ENCODE results near the gene NHS. TPM values are rescaled to one million over a fixed set of nuclear protein-coding genes. Genes with fewer than 3 reads are reported as not detected.
"Not testable (repeated sequence)": the region's sequence is repeated elsewhere in the genome, so short reads cannot be mapped to it uniquely, and the experiment has no call there.

Gene NHS
- total RNA-seq, 1 experiment from 2014 or later = 0.23 TPM

DNA sequence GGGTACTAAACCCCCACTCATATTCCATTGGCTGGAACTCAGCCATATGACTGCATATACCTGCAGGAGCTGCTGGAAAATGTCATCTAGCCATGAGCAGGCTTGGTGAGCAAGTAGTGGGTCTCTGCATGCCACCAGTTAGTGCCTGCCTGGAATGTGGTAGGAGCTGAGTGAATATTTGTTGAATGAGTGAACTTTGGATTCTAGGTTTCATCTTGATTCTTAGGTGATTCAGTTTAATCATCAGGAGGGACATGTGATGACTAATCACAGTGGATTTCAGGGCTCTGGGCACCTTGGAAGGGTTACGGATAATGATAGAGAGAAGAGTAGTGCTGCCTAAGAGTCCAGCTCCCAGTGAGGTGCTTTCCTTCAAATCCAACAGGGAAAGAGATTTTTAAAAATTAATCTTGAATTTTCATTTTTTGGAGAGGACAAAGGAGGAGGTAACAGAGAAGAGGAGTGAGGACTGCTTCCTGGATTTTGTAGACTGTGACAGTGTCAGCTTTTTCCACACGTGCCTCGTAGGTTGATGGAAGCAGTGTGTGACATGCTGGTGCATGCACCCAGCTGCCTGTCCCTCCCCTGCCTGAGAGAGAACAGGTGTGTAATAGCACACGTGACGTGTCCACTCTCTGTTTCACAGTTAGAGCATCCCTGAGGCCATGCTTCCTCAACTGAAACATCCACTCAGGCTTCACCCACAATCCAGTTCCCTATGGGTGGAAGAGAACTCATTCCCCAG is 30.4 kb downstream of the NHS start:
- DNase-seq (ENCODE audit: low read depth) = no peak

DNA sequence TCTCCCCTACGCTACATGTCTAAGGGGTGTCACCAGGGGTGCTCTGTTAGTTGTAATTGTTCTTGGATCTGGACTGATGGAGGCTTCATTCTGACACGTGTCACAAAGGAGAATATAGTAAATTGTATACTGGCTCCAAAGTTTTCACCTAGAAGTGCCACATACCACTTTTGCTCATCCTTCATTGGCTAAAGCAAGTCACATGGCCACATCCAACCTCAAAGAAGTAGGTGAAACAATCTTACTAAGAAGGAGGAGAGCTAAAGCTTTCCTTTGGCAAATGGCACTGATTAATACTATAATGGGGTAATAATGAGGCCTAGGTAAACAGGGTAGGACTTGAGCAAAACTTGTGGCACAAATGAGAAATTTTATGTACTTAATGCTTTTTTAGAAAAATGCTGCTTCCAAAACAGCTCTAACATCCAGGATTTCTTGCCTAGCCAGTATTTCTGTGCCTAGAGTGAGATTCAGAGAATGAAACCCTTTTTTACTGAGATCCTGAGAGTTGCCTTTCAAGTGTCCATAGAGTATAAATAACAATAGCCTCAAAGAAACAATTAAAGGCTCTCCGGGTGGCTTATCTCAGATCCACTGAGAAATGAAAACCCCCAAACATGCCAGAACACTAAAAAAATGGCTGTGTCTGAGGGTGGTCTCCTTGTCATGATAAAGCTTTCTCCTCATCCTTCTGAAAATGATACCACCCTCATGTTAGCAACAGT is 34.7 kb downstream of the NHS start:
- no peak for DNase-seq (ENCODE audit: low read depth)

DNA sequence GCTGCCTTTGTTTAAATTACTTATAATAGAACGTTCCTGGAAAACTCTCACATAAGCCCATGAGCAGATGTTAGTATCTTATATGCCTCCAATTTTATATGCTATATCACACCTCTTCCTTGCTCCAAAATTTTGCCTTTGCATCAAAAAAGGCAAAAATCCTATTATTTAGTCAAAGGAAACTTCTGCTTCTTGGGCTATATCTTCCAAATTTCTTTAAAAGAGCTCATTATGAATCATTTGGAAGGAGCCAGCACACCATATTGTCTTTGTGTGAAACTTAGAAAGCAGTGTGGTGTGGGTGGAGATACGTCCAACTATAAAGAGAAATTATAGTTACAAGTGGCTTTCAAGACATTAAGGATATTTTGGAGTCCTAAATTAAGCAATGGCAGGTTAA is 35.7 kb downstream of the NHS start:
- DNase-seq (ENCODE audit: low read depth) = no peak

DNA sequence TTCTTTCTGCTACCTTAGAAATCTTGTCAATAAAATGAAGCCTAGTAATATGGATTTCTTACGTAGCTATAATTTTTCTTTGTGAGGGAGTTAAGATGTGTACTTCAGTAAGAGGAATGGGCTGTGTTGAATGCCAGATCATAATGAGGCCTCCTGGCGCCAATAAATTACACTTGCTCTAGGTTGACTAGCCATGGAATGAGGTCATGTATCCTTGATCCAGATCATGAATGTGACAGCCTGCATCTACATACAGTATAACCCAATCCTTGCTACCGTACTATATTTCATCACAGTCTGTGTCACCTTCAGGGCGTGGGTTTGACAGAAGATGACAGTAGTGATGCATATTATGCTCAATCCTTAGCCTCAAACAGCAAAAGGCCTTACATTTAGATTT is 36.2 kb downstream of the NHS start:
- DNase-seq (ENCODE audit: low read depth) = no peak

DNA sequence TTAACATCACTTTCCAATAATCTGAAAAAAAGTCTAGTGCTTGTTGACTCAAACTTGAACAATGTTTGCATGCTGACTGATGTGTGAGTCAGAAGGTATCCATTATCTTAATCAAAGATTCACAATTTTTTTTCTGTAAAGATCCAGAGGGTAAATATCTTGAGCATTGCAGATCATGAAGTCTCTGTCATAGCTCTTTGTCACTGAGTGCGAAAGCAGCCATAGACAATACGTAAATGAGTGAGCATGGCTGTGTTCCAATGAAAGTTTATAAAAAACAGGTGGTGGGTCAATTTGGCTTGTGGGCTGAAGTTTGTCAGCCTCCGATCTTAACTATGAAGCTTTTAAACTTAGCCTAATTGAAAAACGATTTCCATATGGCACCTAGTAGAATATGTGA is 37.7 kb downstream of the NHS start:
- peak; percentile 27 for DNase-seq (ENCODE audit: low read depth)

DNA sequence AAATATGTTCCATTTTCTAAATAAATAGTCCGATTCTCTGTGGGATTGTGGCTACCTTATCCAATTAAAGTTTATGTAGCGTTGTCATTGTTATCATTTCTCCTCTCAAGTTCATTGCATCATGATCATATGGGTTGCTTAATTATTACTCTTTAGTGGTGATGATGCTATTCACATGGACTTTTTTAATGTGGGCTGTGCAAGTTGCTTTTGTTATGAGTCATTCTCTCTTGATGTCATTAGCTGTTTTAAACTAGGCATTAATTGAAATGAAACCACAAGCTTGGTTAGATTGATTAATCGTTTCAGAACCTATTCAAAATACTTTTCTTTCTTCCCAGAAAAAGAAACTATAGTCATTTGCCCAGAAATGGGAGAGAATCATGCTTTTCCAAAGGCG is 38.2 kb downstream of the NHS start:
- DNase-seq (ENCODE audit: low read depth) = peak; percentile 17

DNA sequence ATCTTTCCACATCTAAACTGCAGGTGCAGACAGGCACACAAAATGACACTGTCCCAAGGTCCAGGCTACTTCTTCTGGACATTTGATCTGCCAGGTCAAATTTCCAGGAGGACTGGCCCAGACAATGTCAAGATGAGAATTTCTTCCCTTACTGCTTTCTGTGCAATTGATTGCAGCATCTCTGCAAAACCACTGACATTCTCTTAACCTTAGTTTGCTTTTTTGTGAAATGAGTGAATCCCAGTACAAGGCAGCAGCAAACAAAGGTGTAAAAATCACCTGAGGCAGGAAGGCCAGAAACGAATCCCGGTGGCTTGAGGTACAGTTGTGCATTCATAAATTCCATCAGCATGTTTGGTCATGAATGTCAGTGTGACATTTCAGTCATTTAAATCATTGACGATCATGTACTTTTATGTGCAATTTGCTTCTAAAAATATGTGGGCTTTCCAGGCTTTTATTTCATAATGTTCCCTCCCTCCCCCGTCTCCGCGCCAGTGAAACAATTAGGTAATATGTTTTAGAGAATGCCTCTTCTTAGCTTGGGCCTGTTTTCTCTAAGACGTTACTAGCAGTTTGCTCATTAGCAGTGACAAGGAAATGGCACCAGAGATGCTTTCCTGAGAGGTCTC is 39.1 kb downstream of the NHS start:
- no peak for DNase-seq (ENCODE audit: low read depth)

DNA sequence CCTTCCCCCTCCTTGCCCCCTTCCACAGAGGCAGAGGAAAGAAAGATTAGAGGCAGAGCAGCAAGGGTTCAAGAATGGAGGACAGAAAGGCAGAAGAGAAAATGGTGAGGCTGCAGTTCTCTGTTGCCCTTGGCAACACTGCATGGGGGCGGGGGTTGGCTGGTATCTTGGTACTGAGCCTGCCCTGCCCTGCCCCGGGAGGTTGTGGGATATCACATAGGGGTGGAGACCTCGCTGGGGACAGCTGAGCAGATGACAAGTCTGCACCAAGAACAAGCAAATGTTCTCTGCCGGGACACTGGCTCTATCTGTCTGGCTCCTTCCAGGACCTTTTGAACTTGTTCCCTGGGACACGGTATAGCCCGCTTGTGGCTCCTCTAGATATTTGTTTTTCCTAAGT is 39.8 kb downstream of the NHS start:
- no peak for DNase-seq (ENCODE audit: low read depth)

DNA sequence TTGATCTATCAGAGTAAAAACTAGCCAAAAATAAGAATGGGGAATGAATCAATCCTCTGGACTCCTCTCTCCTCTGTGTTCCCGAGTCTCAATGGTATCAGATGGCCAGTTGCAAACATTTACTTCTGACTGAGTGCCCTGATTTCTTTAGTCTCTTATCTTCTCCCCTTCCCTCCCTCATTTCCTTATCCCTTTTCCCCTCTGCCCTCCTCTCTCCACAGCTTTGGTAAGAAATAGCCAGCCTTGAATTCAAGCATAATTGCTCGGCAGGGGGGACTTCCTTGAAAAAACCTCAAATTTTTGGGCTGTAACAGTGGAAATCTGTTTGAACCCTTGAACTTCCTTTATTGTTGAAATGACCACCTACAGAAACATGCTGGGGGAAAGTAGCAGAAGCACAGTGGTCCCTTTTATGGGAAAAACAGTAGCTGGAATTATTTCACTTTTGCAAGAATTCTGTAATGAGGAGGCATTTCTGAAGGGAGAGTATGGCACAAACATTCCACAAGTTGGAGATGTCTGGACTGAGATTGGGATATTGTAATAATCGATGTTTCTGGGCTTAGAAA is 40.3 kb downstream of the NHS start:
- DNase-seq (ENCODE audit: low read depth) = no peak

DNA sequence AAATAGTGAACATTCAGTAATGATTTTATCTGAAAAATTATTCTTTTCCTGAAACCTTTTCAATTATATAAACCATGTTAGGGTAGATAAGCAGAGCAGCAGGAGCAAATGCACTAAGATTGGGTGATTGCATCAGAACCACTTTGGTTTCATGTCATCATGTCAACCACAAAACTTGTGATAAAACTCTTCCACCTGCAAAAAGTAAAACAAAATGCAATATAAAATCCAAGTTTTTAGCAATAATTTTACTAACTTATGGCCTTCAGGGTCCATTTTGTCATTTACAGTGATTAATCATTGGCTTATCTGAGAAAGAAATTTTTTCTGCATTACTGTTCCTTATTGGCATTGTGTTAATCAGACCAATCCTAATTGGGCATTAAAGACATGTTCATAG is 42.4 kb downstream of the NHS start:
- no peak for DNase-seq (ENCODE audit: low read depth)

DNA sequence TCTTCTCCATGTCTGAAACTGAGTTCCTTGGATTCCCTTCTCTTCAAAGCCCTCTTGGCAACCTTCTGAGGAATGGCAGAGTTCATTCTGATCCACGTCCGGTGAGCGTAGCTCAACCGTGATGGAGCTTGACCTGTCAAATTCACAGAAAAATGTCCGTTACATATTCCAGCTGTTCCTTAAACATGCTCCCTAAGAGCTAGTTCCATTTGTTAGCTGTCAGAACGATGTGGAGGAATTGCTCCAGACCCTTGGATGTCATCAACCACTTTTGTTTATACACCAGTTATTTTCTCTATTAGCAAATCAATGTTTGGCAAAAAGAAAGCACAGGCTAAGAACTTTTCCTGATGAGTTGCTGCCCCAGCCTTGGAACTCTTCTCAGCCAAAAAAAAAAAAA is 50.1 kb downstream of the NHS start:
- DNase-seq (ENCODE audit: low read depth) = no peak

DNA sequence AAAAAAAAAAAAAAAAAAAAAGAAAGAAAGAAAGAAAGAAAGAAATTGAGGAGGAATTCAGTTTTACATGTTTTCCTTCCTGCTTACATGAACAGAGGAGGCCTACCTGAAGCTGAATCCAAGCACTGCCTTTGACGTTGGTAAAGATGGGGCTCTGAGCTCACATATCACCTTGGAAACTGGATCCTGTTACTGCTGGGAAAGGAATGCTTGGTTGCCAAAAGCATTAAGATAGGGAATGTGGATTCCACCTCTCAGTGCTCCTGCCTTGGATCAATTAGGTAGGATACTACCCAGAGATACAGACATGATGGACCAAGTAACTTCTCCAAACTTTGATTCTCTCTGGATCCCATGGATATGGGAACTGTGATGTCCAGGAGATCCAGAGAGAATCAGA is 50.6 kb downstream of the NHS start:
- no peak for DNase-seq (ENCODE audit: low read depth)

DNA sequence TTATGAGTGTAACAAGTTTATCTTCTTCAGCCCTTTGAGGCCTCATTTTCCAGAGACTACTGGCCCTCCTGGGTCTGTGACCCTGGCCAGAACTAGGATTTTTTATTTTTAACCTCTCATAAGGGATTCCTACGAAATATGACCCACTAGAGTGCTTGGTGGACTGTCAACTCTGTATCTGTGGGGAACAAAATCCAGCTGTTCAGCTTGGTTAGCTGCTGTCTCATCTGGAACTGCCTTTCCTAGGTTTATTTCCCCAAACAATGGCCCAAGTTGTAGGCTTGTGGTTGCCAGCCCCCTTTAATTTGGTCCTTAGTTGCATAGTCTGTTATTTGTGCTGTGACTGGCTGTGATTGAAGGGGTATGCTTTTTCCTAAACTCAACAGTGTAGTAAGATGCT is 56.2 kb downstream of the NHS start:
- DNase-seq (ENCODE audit: low read depth) = no peak

DNA sequence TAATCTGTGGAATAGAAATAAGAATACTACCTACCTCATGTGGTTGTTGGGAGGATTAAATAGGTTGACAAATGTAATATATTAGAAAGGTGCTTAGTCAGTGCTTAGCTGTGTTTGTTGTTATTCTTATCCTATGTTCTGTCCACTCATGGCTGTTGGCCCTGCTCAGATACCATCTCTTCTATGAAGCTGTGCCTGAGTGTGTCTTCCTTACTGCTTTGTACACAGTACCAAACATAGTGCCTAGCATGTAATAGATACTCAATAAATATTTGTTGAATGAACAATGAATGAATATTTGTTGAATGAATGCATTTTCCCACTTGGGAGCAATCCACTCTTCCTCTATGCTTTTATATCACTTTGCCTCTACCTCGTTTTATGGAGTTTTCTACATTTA is 57.2 kb downstream of the NHS start:
- DNase-seq (ENCODE audit: low read depth) = no peak

DNA sequence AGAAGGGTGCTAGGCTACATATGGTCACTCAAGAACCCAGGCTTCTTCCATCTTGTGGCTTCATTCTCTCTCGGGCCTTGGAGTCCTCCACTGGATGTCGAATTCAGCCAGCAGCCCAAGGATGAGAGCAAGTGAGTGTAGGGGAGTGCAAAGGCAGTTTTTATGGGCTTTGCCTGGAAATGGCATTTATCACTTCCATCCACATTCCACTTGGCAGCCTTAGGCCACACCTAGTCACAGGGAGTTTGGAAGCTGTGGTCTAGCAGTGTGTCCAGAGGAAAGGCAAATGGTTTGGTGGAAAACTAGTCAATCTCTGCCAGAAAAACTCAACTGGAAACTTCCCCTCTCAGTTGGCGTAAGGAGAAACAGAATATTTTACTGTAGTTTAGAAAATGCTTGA is 59.0 kb downstream of the NHS start:
- no peak for DNase-seq (ENCODE audit: low read depth)

DNA sequence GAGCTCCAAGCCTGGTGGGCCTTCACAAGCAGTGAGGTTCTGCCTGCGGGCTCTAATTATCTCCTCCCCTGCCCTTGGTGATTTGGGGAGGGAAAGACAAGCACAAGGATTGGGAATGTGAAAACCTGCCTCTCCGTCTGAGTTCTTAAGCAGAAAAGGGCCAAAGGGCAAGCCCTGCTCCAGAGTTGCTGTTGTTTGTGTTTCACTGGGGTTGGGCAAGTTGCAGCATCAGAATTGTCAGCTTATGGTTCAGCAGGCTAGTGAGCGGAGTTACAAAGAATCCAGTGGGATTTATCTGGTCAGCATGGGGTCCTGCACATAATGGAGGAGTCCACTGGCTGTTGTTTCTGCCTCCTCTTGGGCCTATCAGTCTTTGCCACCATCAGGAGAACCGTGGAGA is 60.5 kb downstream of the NHS start:
- DNase-seq (ENCODE audit: low read depth) = no peak

DNA sequence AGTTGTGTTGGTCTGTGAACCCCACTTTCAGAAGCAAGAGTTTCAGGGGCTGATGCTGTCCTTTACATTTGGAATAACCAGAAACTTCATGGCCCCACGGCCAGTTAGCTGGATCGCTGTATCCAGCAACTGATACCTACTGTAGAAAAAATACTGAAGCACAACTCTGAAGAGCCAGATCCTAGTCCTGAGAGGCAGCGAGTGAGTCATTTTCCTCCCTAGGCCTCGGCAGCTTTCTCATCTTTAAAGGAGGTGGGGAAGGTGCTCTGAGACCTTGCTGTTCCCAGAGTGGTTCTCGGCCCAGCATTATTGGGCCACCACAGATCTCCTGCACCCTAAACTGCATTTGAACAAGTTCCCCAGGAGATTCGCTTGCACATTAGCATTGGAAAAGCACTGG is 63.2 kb downstream of the NHS start:
- no peak for DNase-seq (ENCODE audit: low read depth)

DNA sequence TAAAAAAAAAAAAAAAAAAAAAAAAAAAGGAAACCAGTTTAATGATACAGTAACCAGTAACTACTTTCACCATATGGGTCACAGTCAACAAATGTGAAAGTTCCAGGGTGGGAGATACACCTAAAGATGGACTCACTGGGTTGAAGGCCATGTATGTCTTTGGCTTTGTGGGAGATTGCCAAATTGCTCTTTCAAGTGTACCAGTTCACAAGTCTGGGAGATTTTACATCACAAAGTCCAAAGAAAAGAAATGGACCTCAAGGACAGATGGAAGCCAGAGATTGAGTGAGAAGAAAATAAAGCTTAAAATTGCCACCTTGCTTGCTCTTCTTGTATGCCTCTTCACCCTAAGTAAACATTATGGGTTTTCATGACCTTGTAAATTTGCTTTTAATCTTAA is 65.3 kb downstream of the NHS start:
- DNase-seq (ENCODE audit: low read depth) = no peak

DNA sequence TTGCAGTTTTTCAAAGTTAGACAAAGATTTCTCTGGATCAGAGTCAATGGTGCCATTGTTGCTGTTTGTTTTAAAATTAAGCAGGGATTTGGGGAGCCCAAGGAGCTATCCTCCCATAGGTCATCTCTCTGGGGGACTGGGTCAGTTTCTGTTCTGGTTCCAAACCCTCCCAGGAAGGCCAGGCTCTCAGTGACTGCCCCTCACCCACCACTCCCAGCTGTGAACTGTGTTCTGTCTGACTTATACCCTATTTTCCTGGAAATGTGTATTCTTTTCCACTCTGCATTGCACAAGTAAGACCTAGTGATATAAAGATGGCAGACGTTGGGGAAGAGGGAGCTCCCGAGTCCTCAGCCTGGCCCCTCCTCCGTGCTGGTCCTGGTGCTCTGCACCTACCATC is 65.8 kb downstream of the NHS start:
- no peak for DNase-seq (ENCODE audit: low read depth)

DNA sequence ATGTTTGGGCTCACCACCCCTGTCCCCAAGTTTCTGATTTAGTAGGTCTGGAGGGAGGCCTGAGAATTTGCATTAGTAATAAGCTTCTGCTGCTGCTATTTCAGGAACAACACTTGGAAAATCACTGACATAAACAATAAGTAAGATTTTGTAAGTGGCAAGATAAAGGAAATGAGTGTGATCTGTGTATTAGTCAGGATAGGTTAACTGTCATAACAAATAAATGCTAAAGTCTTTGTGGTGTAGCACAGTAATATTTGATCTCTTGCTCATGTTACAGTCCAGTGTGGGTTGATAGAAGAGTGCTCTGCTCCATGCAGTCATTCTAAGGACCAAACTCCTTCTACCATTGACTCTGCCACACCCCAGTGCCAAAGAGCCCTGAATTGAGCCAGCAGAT is 67.0 kb downstream of the NHS start:
- DNase-seq (ENCODE audit: low read depth) = peak; percentile 22

DNA sequence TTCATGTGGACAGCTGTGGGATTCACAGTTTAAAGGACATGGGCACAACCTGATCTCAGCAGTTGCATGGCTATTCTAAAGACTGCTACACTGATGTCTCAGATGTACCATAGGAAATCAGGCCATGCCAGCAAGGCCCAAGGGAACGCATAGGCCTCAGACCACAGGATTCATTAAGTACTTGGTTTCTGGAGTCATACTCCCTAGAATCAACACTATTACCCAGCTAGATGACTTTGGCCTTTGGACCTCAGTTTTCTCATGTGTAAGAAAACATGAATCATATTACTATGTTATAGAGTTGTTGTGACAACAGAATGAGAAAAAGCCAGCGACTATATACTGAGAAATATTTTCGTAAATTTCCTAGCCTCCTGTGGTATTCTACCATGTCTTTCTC is 67.9 kb downstream of the NHS start:
- peak; percentile 34 for DNase-seq (ENCODE audit: low read depth)

DNA sequence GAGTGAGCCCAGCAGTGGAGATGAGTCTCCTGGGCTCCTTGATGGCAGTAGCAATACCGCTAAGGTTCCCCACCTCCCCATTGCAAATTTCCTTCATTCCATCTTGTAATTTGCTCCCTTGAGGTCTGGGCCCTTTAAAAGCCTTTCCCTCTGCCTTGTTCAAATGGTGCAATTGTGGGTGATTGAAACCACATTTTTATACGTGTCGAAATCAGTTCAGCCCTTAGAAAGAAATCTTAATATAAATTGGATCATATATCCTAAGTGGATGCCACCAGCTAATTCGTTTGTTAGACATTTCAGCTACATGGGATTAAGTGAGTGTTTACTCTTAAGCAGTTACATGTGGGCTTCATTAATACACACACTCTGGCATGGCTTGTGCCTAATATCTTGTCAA is 68.6 kb downstream of the NHS start:
- no peak for DNase-seq (ENCODE audit: low read depth)

DNA sequence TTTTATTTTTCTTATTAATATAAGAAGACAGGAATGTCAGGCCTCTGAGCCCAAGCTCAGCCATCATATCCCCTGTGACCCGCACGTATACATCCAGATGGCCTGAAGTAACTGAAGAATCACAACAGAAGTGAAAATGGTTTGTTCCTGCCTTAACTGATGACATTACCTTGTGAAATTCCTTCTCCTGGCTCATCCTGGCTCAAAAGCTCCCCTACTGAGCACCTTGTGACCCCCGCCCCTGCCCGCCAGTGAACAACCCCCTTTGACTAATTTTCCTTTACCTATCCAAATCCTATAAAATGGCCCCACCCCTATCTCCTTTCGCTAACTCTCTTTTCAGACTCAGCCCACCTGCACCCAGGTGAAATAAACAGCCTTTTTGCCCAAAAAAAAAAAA is 71.3 kb downstream of the NHS start:
- DNase-seq (ENCODE audit: low read depth) = not testable (repeated sequence)

All from LHCN-M2 (cell line).